Smooth muscle cell (in vitro differentiated cells): ENCODE data around the gene KCNMB2. TPM values are rescaled to one million over a fixed set of nuclear protein-coding genes. Genes with fewer than 3 reads are reported as not detected.

Experiments used
- DNase-seq: peaks from one replicate; lab custom pipeline; 2025; ENCODE audit not compliant: unreplicated experiment; lab: John Stamatoyannopoulos, UW
- H2AFZ ChIP-seq: fragments of 200-600 bp; sonication (generic); 2 replicates; pipeline ENCODE4 v1.6.0; 2016; ENCODE audit warnings: antibody characterized with exemption, low read depth, mild to moderate bottlenecking
- H3F3A ChIP-seq: fragments of 200-600 bp; sonication (generic); 2 replicates; pipeline ENCODE4 v1.6.0; 2017; ENCODE audit warnings: antibody characterized with exemption, low read depth
- H3K27ac ChIP-seq: fragments of 200-600 bp; sonication (generic); 2 replicates; pipeline ENCODE4 v1.5.1; 2016; ENCODE audit warnings: low read depth, mild to moderate bottlenecking
- H3K27me3 ChIP-seq: fragments of 200-600 bp; sonication (generic); 2 replicates; pipeline ENCODE4 v1.6.1; 2016; ENCODE audit warnings: low read depth, mild to moderate bottlenecking
- H3K36me3 ChIP-seq: fragments of 200-600 bp; sonication (generic); 2 replicates; pipeline ENCODE4 v1.5.1; 2016; ENCODE audit warnings: low read depth
- H3K4me1 ChIP-seq: fragments of 200-600 bp; sonication (generic); 2 replicates; pipeline ENCODE4 v1.5.1; 2016; ENCODE audit warnings: low read depth
- H3K4me2 ChIP-seq: fragments of 200-600 bp; sonication (generic); 2 replicates; pipeline ENCODE4 v1.6.0; 2016; ENCODE audit warnings: mild to moderate bottlenecking
- H3K4me3 ChIP-seq: fragments of 200-600 bp; sonication (generic); 2 replicates; pipeline ENCODE4 v1.5.1; 2016; ENCODE audit warnings: mild to moderate bottlenecking
- H3K79me2 ChIP-seq: fragments of 200-600 bp; sonication (generic); 2 replicates; pipeline ENCODE4 v1.6.0; 2016; ENCODE audit warnings: low read depth, mild to moderate bottlenecking
- H3K9ac ChIP-seq: fragments of 200-600 bp; sonication (generic); 2 replicates; pipeline ENCODE4 v1.6.0; 2016; ENCODE audit warnings: low read depth
- H3K9me3 ChIP-seq: fragments of 200-600 bp; sonication (generic); replicated peaks from 2 replicates; pipeline ENCODE4 v1.5.1; 2016; ENCODE audit warnings: low read depth
- H4K20me1 ChIP-seq: fragments of 200-600 bp; sonication (generic); 2 replicates; pipeline ENCODE4 v1.6.0; 2016; ENCODE audit warnings: low read depth
- CTCF ChIP-seq: fragments of 200-600 bp; sonication (generic); IDR thresholded peaks from 2 replicates; pipeline ENCODE4 v1.5.1; 2017; ENCODE audit warnings: borderline replicate concordance, mild to moderate bottlenecking, antibody characterized with exemption; ENCODE audit not compliant: insufficient read depth, poor library complexity, severe bottlenecking
- WGBS: methylation state at CpG from one replicate; pipeline ENCODE4 v1.1.7; 2016; ENCODE audit warnings: low lambda C conversion rate; 5-methylcytosine and 5-hydroxymethylcytosine counted together
- polyA plus RNA-seq: library from polyadenylated mRNA; unstranded; fragments of >200 nt; fragmentation: Nextera tagmentation; extraction: Ambion mirVana; gene quantifications from 2 replicates; pipeline ENCODE4 v1.2.1, GENCODE V29; 2016
- total RNA-seq: library from RNA; depleted of rRNA; stranded (reverse); fragments of >200 nt; gene quantifications from 2 replicates; pipeline ENCODE4 v1.2.3, GENCODE V29; 2014

KCNMB2 gene
- total and polyA plus RNA-seq, 2 experiments from 2014 or later, result 0.09 TPM; not detected in 1

- 67% methylated on average over 3 of the region's 3 CpGs for WGBS
Measured at GRCh38 chr3:178492491-178492890, 43.7 kb upstream of the KCNMB2 start.

GRCh38 chr3:178494386-178494785, 41.9 kb upstream of the KCNMB2 start:
- H3K27me3 ChIP-seq, result no peaks in the 10 kb centered on the region
- TF ChIP-seq CTCF, result no peak
- H3K27ac ChIP-seq, result no peak overlapping the region
- WGBS, result 74% methylated on average over 6 of the region's 6 CpGs
- no peak for DNase-seq
- no peaks in the 10 kb centered on the region for H3K9me3 ChIP-seq
- no peak overlapping the region for H3K4me2 ChIP-seq
- H3K36me3 ChIP-seq, result no peaks in the 10 kb centered on the region
- H3K4me3 ChIP-seq, result no peak overlapping the region
- no peaks in the 10 kb centered on the region for H3K4me1 ChIP-seq
- H3K79me2 ChIP-seq, result no peaks in the 10 kb centered on the region
- no peak overlapping the region for H2AFZ ChIP-seq
- H3K9ac ChIP-seq, result no peak overlapping the region
- H3F3A ChIP-seq, result no peaks in the 10 kb centered on the region
- no peaks in the 10 kb centered on the region for H4K20me1 ChIP-seq

More at GRCh38 chr3:178492491-178492890, 43.7 kb upstream of the KCNMB2 start:
- no peaks in the 10 kb centered on the region for H3K4me1 ChIP-seq
- no peaks in the 10 kb centered on the region for H3K9me3 ChIP-seq
- H3F3A ChIP-seq, result no peaks in the 10 kb centered on the region
- H3K36me3 ChIP-seq, result no peaks in the 10 kb centered on the region
- H3K27ac ChIP-seq, result no peak overlapping the region
- no peak for DNase-seq
- H3K79me2 ChIP-seq, result no peaks in the 10 kb centered on the region
- no peaks in the 10 kb centered on the region for H4K20me1 ChIP-seq
- no peaks in the 10 kb centered on the region for H3K27me3 ChIP-seq
- H3K9ac ChIP-seq, result no peak overlapping the region
- H3K4me2 ChIP-seq, result no peak overlapping the region
- TF ChIP-seq CTCF, result no peak
- H2AFZ ChIP-seq, result no peak overlapping the region
- H3K4me3 ChIP-seq, result no peak overlapping the region

- no peak for DNase-seq
- H3K9me3 ChIP-seq, result no peaks in the 10 kb centered on the region
- H2AFZ ChIP-seq, result no peak overlapping the region
- no peaks in the 10 kb centered on the region for H3F3A ChIP-seq
- no peak overlapping the region for H3K9ac ChIP-seq
- H3K4me3 ChIP-seq, result no peak overlapping the region
- 76% methylated on average over 1 of the region's 1 CpG for WGBS
- TF ChIP-seq CTCF, result no peak
- no peaks in the 10 kb centered on the region for H3K4me1 ChIP-seq
- H3K36me3 ChIP-seq, result no peaks in the 10 kb centered on the region
- no peak overlapping the region for H3K27ac ChIP-seq
- H3K4me2 ChIP-seq, result no peak overlapping the region
- no peaks in the 10 kb centered on the region for H3K27me3 ChIP-seq
- no peaks in the 10 kb centered on the region for H4K20me1 ChIP-seq
- no peaks in the 10 kb centered on the region for H3K79me2 ChIP-seq
Measured at GRCh38 chr3:178496911-178497310, 39.3 kb upstream of the KCNMB2 start.

GRCh38 chr3:178498871-178499270, 37.4 kb upstream of the KCNMB2 start:
- no peaks in the 10 kb centered on the region for H3K4me1 ChIP-seq
- H3K4me3 ChIP-seq, result no peak overlapping the region
- no peak overlapping the region for H3K27ac ChIP-seq
- no peaks in the 10 kb centered on the region for H3F3A ChIP-seq
- no peak for TF ChIP-seq CTCF
- H3K4me2 ChIP-seq, result no peak overlapping the region
- H4K20me1 ChIP-seq, result no peaks in the 10 kb centered on the region
- H3K27me3 ChIP-seq, result no peaks in the 10 kb centered on the region
- WGBS, result 64% methylated on average over 2 of the region's 2 CpGs
- H3K9ac ChIP-seq, result no peak overlapping the region
- no peak overlapping the region for H2AFZ ChIP-seq
- H3K36me3 ChIP-seq, result no peaks in the 10 kb centered on the region
- H3K9me3 ChIP-seq, result no peaks in the 10 kb centered on the region
- no peak for DNase-seq
- no peaks in the 10 kb centered on the region for H3K79me2 ChIP-seq
